Measurements from ENCODE around the gene MAK. TPM values are rescaled to one million over a fixed set of nuclear protein-coding genes. Genes with fewer than 3 reads are reported as not detected.
A peak's percentile ranks its signal among the peaks of the same experiment; 100 is the strongest.
"Not testable (repeated sequence)": the region's sequence is repeated elsewhere in the genome, so short reads cannot be mapped to it uniquely, and the experiment has no call there.

The MAK gene
- total and polyA plus RNA-seq, 2 of the 13 experiments (the other 11 are each of a cell fraction or from before 2014, with no cell fraction given), result 0.04 TPM; not detected in 1

DNA sequence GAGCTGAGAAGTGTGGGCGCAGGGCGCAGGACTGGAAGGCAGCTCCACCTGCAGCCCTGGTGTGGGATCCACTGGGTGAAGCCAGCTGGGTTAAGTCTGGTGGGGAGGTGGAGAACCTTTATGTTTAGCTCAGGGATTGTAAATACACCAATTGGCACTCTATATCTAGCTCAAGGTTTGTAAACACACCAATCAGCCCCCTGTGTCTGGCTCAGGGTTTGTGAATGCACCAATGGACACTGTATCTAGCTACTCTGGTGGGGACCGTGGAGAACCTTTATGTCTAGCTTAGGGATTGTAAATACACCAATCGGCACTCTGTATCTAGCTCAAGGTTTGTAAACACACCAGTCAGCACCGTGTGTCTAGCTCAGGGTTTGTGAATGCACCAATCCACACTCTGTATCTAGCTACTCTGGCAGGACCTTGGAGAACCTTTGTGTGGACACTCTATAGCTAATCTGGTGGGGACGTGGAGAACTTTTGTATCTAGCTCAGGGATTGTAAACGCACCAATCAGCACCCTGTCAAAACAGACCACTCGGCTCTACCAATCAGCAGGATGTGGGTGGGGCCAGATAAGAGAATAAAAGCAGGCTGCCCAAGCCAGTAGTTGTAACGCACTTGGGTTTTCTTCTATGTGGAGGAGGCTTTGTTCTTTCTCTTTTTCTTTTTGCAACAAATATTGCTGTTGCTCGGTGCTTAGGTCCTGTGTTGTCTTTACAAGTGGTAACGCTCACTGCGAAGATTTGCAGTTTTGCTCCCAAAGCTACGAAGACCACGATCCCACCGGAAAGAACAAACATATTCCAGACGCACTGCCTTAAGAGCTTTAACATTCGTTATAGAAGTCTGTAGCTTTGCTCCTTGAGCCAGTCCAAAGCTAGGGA lies 117.1 kb downstream of the MAK start:
- Histone ChIP-seq H3K79me2 (ENCODE audit: insufficient read depth, low read length) (peaks cover 25% of the 10 kb centered on the region), H3K4me1 (ENCODE audit: insufficient read depth, low read length) (peaks cover 34% of the 10 kb centered on the region), H3K9me3 (ENCODE audit: low read length) (peaks cover 15% of the 10 kb centered on the region), H3K9ac (ENCODE audit: insufficient read depth, low read depth, low read length) (peak overlapping the region; percentile 90), H3K4me3 (replicated peaks in 1 of 3; ENCODE audit: insufficient read depth in 1 of 3, low read depth in 2 of 3, low read length in 3 of 3) (peak overlapping the region; percentile 56 to 78 (median 70)), H3K36me3 (replicated peaks in 1 of 2; ENCODE audit: control insufficient read depth in 1 of 2, insufficient read depth in 2 of 2, low read length in 2 of 2) (peaks cover 7 to 13% of the 10 kb centered on the region in 2 experiments), H3K4me2 (ENCODE audit: low read depth, low read length) (peak overlapping the region; percentile 84), H3K27ac (ENCODE audit: extremely low read length, insufficient read depth, low read length) (peak overlapping the region; percentile 95)
- H4K20me1 ChIP-seq (ENCODE audit: insufficient read depth, low read length); CTCF ChIA-PET (ENCODE audit: low intra/inter-chr PET ratio, low total read pairs); in situ Hi-C loops (cut with HindIII; ENCODE audit: extremely low pct_ligation_motif_present, low pct_unique_long_range_greater_than_20kb); H2AFZ ChIP-seq (ENCODE audit: low read length); H3K27me3 ChIP-seq (ENCODE audit: control insufficient read depth in 1 of 2, insufficient read depth in 2 of 2, low read length in 2 of 2); TF ChIP-seq SOX6, SP1 (IDR thresholded peaks at IDR 0.05): not testable (repeated sequence)
- DNase-seq (ENCODE audit: low spot score), result peak; percentile 97
- 36% methylated on average over 15 of the region's 17 CpGs for WGBS (ENCODE audit: low lambda C conversion rate)
- peak; percentile 19 for ATAC-seq
- POLR2A ChIA-PET, result interaction anchor here (0.6 to 6.6 kb wide), 22 partner anchors 10 to 1288 kb away, joined by 3 to 332 read pairs (median 6); partner anchors contain the start of genes C6orf52, GCNT2, PAK1IP1 and TMEM14B
- FAIRE-seq, result peak; percentile 39
- BruUV-seq (replicated peaks), result TSS peak; percentile 67
- intact Hi-C loops (cut with micrococcal nuclease; ENCODE audit: unreplicated experiment), result loop anchor here (1.0 kb wide), 1 partner anchor 27 kb away; the partner anchor contains the start of genes C6orf52 and PAK1IP1
- TF ChIP-seq ZNF800 (CRISPR knock-in tag; IDR thresholded peaks at IDR 0.05), result peak; percentile 44; the same call in 1 of the 2 replicates
- peak; percentile 49 for TF ChIP-seq FOXK2 (IDR thresholded peaks at IDR 0.05)
- 0 out of 2 replicates have a peak, but pooled peaks have one; percentile 33 for TF ChIP-seq ZNF557 (CRISPR knock-in tag; IDR thresholded peaks at IDR 0.05)
- TF ChIP-seq SOX6 (CRISPR knock-in tag; IDR thresholded peaks at IDR 0.05), result peak; percentile 54; the same call in 1 of the 2 replicates
- peak; percentile 29; the same call in 1 of the 2 replicates for TF ChIP-seq KDM2A (CRISPR knock-in tag; IDR thresholded peaks at IDR 0.05; ENCODE audit: borderline replicate concordance, low read depth)
- TF ChIP-seq POLR2AphosphoS2 (IDR thresholded peaks at IDR 0.05; ENCODE audit: low read depth, low read length), result peak; percentile 96
- TF ChIP-seq ZNF501 (CRISPR knock-in tag; IDR thresholded peaks at IDR 0.05), result peak; percentile 78; the same call in 1 of the 2 replicates
- TF ChIP-seq MED8 (CRISPR knock-in tag; IDR thresholded peaks at IDR 0.05; ENCODE audit: insufficient replicate concordance), result peak; percentile 97
- 0 out of 2 replicates have a peak, but pooled peaks have one; percentile 5 for TF ChIP-seq SATB2 (CRISPR knock-in tag; IDR thresholded peaks at IDR 0.05)
- 0 out of 2 replicates have a peak, but pooled peaks have one; percentile 4 for TF ChIP-seq ZNF816 (CRISPR knock-in tag; IDR thresholded peaks at IDR 0.05; ENCODE audit: borderline replicate concordance)
- peak; percentile 91 for TF ChIP-seq SP1 (CRISPR knock-in tag; IDR thresholded peaks at IDR 0.05)
- peak; percentile 65 for TF ChIP-seq BRCA1 (CRISPR knock-in tag; IDR thresholded peaks at IDR 0.05)
- TF ChIP-seq, protein P1, sequence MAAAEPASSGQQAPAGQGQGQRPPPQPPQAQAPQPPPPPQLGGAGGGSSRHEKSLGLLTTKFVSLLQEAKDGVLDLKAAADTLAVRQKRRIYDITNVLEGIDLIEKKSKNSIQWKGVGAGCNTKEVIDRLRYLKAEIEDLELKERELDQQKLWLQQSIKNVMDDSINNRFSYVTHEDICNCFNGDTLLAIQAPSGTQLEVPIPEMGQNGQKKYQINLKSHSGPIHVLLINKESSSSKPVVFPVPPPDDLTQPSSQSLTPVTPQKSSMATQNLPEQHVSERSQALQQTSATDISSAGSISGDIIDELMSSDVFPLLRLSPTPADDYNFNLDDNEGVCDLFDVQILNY (CRISPR knock-in tag; conservative IDR thresholded peaks at IDR 0.05), result 0 out of 2 replicates have a peak, but pooled peaks have one; percentile 40
- TF ChIP-seq TIGD3 (CRISPR knock-in tag; IDR thresholded peaks at IDR 0.05; ENCODE audit: borderline replicate concordance), result peak; percentile 33; the same call in 1 of the 2 replicates
- TF ChIP-seq ZNF335 (CRISPR knock-in tag; IDR thresholded peaks at IDR 0.05), result peak; percentile 73; the same call in 1 of the 2 replicates
- TF ChIP-seq CBX5 (CRISPR knock-in tag; IDR thresholded peaks at IDR 0.05; ENCODE audit: borderline replicate concordance), result 0 out of 2 replicates have a peak, but pooled peaks have one; percentile 31
- peak; percentile 44; the same call in 1 of the 2 replicates for TF ChIP-seq BCL6 (CRISPR knock-in tag; IDR thresholded peaks at IDR 0.05)
- peak; percentile 50 for TF ChIP-seq FOXK1 (CRISPR knock-in tag; IDR thresholded peaks at IDR 0.05; ENCODE audit: borderline replicate concordance, low read depth)
